Trophoblast cell (in vitro differentiated cells and primary cell): ENCODE data around the gene TBX19.

Experiments used
- DNase-seq, 2 donors: peaks; one replicate each; pipeline ENCODE4 v3.0.0-alpha.2; 2016
- H2AFZ ChIP-seq: 2 replicates; pipeline ENCODE4 v1.6.1; 2013; ENCODE audit warnings: low read length, moderate library complexity, mild to moderate bottlenecking; ENCODE audit not compliant: insufficient read depth, poor library complexity
- H2AK5ac ChIP-seq: 2 replicates; pipeline ENCODE4 v1.6.1; 2013; ENCODE audit warnings: mild to moderate bottlenecking, low read length
- H2BK120ac ChIP-seq: 2 replicates; pipeline ENCODE4 v1.6.1; 2013; ENCODE audit warnings: low read length, mild to moderate bottlenecking, moderate library complexity; ENCODE audit not compliant: insufficient read depth, poor library complexity
- H2BK12ac ChIP-seq: 2 replicates; pipeline ENCODE4 v1.6.1; 2013; ENCODE audit warnings: mild to moderate bottlenecking, low read length, moderate library complexity
- H2BK5ac ChIP-seq: 2 replicates; pipeline ENCODE4 v1.6.1; 2013; ENCODE audit warnings: low read length, low read depth, moderate library complexity, mild to moderate bottlenecking; ENCODE audit not compliant: poor library complexity
- H3K14ac ChIP-seq: 2 replicates; pipeline ENCODE4 v1.6.1; 2013; ENCODE audit warnings: mild to moderate bottlenecking, low read length
- H3K18ac ChIP-seq: 2 replicates; pipeline ENCODE4 v1.6.1; 2013; ENCODE audit warnings: mild to moderate bottlenecking, low read length
- H3K23ac ChIP-seq: 2 replicates; pipeline ENCODE4 v1.6.1; 2013; ENCODE audit warnings: low read length
- H3K27ac ChIP-seq: 2 replicates; pipeline ENCODE4 v1.5.1; 2013; ENCODE audit warnings: low read depth, mild to moderate bottlenecking, inconsistent platforms, low read length, moderate library complexity
- H3K27me3 ChIP-seq: 2 replicates; pipeline ENCODE4 v1.6.1; 2013; ENCODE audit warnings: inconsistent platforms, mild to moderate bottlenecking, low read length, moderate library complexity; ENCODE audit not compliant: insufficient read depth
- H3K36me3 ChIP-seq, 2 experiments: 1 replicate in 1 of 2; 2 replicates in 1 of 2; pipeline ENCODE4 v1.6.1; 2013; ENCODE audit warnings: low read length in 2 of 2, mild to moderate bottlenecking in 2 of 2, moderate library complexity in 1 of 2; ENCODE audit not compliant: insufficient read depth in 2 of 2, control insufficient read depth in 1 of 2
- H3K4ac ChIP-seq: 2 replicates; pipeline ENCODE4 v1.6.1; 2013; ENCODE audit warnings: low read depth, mild to moderate bottlenecking, low read length, moderate library complexity
- H3K4me1 ChIP-seq, 2 experiments: 1 replicate in 1 of 2; 2 replicates in 1 of 2; pipeline ENCODE4 v1.6.1; 2013; ENCODE audit warnings: low read length in 2 of 2, mild to moderate bottlenecking in 2 of 2, moderate library complexity in 1 of 2; ENCODE audit not compliant: insufficient read depth in 2 of 2, control insufficient read depth in 1 of 2
- H3K4me2 ChIP-seq: 2 replicates; pipeline ENCODE4 v1.6.1; 2013; ENCODE audit warnings: inconsistent platforms, mild to moderate bottlenecking, low read length, moderate library complexity
- H3K4me3 ChIP-seq: 2 replicates; pipeline ENCODE4 v1.5.1; 2013; ENCODE audit warnings: mild to moderate bottlenecking, low read depth, low read length, inconsistent platforms
- H3K79me1 ChIP-seq: one replicate; pipeline ENCODE4 v1.6.1; 2013; ENCODE audit warnings: low read length
- H3K79me2 ChIP-seq: 2 replicates; pipeline ENCODE4 v1.6.1; 2013; ENCODE audit warnings: low read length, mild to moderate bottlenecking; ENCODE audit not compliant: control insufficient read depth, insufficient read depth, poor library complexity
- H3K9ac ChIP-seq: 2 replicates; pipeline ENCODE4 v1.6.1; 2013; ENCODE audit warnings: mild to moderate bottlenecking, low read length
- H3K9me3 ChIP-seq: 2 replicates; pipeline ENCODE4 v1.6.1; 2013; ENCODE audit warnings: low read depth, mild to moderate bottlenecking, control low read depth, inconsistent platforms, low read length; ENCODE audit not compliant: insufficient read depth
- H4K12ac ChIP-seq: 2 replicates; pipeline ENCODE4 v1.6.1; 2013; ENCODE audit warnings: low read depth, mild to moderate bottlenecking, low read length, moderate library complexity
- H4K8ac ChIP-seq: 2 replicates; pipeline ENCODE4 v1.6.1; 2013; ENCODE audit warnings: low read depth, mild to moderate bottlenecking, low read length, moderate library complexity
- H4K91ac ChIP-seq: one replicate; pipeline ENCODE4 v1.6.1; 2013; ENCODE audit warnings: low read depth, mild to moderate bottlenecking, low read length, moderate library complexity
- WGBS: extraction: QIAGEN DNeasy Blood & Tissue Kit; methylation state at CpG from one replicate; pipeline ENCODE4 v1.1.7; 2013; ENCODE audit warnings: missing lambda C conversion rate; ENCODE audit not compliant: insufficient read length, insufficient coverage; ENCODE audit errors: extremely low coverage; 5-methylcytosine and 5-hydroxymethylcytosine counted together

The TBX19 gene

GRCh38 chr1:168335500-168335899, 54.8 kb downstream of the TBX19 start:
- Histone ChIP-seq H4K91ac (no peak overlapping the region), H3K9me3 (no peaks in the 10 kb centered on the region), H3K4ac (no peak overlapping the region), H2AK5ac (no peak overlapping the region), H3K79me1 (no peaks in the 10 kb centered on the region), H3K14ac (no peak overlapping the region), H2BK5ac (no peak overlapping the region), H3K18ac (no peak overlapping the region), H3K36me3 (no peaks in the 10 kb centered on the region), H4K12ac (no peak overlapping the region), H3K9ac (no peak overlapping the region), H3K4me3 (no peak overlapping the region), H3K4me1 (no peaks in the 10 kb centered on the region), H2BK12ac (no peak overlapping the region), H3K79me2 (no peaks in the 10 kb centered on the region), H3K27me3 (no peaks in the 10 kb centered on the region), H3K23ac (no peak overlapping the region), H4K8ac (no peak overlapping the region), H2BK120ac (no peak overlapping the region), H2AFZ (no peak overlapping the region), H3K27ac (no peak overlapping the region), H3K4me2 (no peak overlapping the region)
- no CpG with 5 or more reads among the region's 1 CpG for WGBS
- DNase-seq, result peak in 1 of 2 donors; percentile 60

DNA sequence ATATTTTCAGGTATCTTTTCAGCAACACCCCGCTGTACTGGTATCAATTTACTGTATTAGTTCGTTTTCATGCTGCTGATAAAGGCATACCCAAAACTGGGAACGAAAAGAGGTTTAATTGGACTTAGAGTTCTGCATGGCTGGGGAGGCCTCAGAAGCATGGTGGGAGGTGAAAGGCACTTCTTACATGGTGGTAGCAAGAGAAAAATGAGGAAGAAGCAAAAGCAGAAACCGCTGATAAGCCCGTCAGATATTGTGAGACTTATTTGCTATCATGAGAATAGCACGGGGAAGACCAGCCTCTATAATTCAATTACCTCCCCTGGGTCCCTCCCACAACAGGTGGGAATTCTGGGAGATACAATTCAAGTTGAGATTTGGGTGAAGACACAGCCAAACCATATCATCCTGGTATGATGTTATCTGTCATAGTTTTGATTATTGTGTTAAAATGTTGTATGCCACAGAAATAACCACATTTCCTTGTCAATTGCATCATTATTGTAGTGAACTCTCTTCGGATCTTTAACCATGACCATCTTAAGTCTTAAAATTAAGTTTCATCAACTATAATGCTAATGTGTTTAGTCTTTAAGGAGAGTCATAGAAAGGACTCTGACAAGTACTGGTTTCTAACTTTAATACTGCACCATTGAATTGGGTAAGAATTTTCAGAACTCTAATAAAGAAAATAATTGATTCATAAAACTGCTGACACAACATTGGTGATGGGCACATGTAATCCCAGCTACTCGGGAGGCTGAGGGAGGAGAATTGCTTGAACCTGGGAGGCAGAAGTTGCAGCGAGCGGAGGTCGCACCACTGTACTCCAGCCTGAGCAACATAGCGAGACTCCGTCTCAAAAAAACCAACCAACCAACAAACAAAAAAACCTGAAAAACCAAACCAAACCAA, 58.2 kb downstream of the TBX19 start:
- Histone ChIP-seq H3K9ac (no peak overlapping the region), H3K4me1 (peaks cover 0 to 3% of the 10 kb centered on the region in 2 experiments), H3K4ac (no peak overlapping the region), H3K4me3 (no peak overlapping the region), H3K23ac (no peak overlapping the region), H3K79me2 (no peaks in the 10 kb centered on the region), H2AK5ac (no peak overlapping the region), H4K91ac (no peak overlapping the region), H3K9me3 (no peaks in the 10 kb centered on the region), H2BK5ac (no peak overlapping the region), H2AFZ (no peak overlapping the region), H3K4me2 (no peak overlapping the region), H3K27me3 (no peaks in the 10 kb centered on the region), H3K79me1 (no peaks in the 10 kb centered on the region), H4K12ac (no peak overlapping the region), H2BK120ac (no peak overlapping the region), H4K8ac (no peak overlapping the region), H3K36me3 (no peaks in the 10 kb centered on the region), H3K27ac (no peak overlapping the region), H3K14ac (no peak overlapping the region), H2BK12ac (no peak overlapping the region), H3K18ac (no peak overlapping the region)
- no peak for DNase-seq
- WGBS, result no CpG with 5 or more reads among the region's 13 CpGs

GRCh38 chr1:168340781-168341482, 60.3 kb downstream of the TBX19 start:
- H3K4ac ChIP-seq, result no peak overlapping the region
- no peak overlapping the region for H4K91ac ChIP-seq
- H4K8ac ChIP-seq, result no peak overlapping the region
- no peaks in the 10 kb centered on the region for H3K27me3 ChIP-seq
- no CpG with 5 or more reads among the region's 3 CpGs for WGBS
- H3K14ac ChIP-seq, result no peak overlapping the region
- H2BK12ac ChIP-seq, result no peak overlapping the region
- H4K12ac ChIP-seq, result no peak overlapping the region
- no peak overlapping the region for H3K9ac ChIP-seq
- H3K4me2 ChIP-seq, result no peak overlapping the region
- no peak for DNase-seq
- H3K4me3 ChIP-seq, result no peak overlapping the region
- H3K4me1 ChIP-seq, result peaks cover 0 to 3% of the 10 kb centered on the region in 2 experiments
- H3K9me3 ChIP-seq, result no peaks in the 10 kb centered on the region
- no peak overlapping the region for H2AFZ ChIP-seq
- no peaks in the 10 kb centered on the region for H3K79me2 ChIP-seq
- H2BK5ac ChIP-seq, result no peak overlapping the region
- H3K79me1 ChIP-seq, result no peaks in the 10 kb centered on the region
- H3K27ac ChIP-seq, result no peak overlapping the region
- H2AK5ac ChIP-seq, result no peak overlapping the region
- no peak overlapping the region for H3K18ac ChIP-seq
- no peak overlapping the region for H3K23ac ChIP-seq
- no peak overlapping the region for H2BK120ac ChIP-seq
- no peaks in the 10 kb centered on the region for H3K36me3 ChIP-seq

DNA sequence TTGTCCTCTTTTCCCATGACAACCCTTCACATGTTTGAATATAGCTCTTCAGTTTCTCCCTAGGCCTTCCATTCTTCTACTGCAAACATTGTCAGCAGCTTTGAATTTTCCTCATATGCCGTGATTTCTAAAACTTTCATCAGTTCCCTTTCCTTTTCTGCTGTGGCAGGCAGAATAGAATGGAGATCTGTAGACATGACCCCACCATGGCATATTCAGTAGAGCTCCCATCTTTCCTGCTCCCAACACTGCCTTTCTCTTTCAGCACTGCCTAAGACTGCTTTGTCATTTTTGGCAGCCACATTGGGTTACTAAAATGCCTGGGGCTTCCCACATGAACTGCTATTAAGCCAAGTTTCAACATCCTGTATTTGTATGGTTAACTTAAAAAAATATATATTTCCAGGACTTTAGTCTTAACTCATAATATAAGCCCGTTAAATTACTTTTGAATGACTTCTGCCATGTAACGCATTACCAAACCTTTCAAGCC, 60.9 kb downstream of the TBX19 start:
- Histone ChIP-seq H2BK12ac (no peak overlapping the region), H2AK5ac (no peak overlapping the region), H3K9me3 (no peaks in the 10 kb centered on the region), H3K9ac (no peak overlapping the region), H3K79me1 (no peaks in the 10 kb centered on the region), H4K8ac (no peak overlapping the region), H4K91ac (no peak overlapping the region), H2BK5ac (no peak overlapping the region), H3K79me2 (no peaks in the 10 kb centered on the region), H3K4ac (no peak overlapping the region), H3K18ac (no peak overlapping the region), H3K27me3 (no peaks in the 10 kb centered on the region), H2BK120ac (no peak overlapping the region), H3K14ac (no peak overlapping the region), H3K4me2 (no peak overlapping the region), H2AFZ (no peak overlapping the region), H3K23ac (no peak overlapping the region), H3K27ac (no peak overlapping the region), H4K12ac (no peak overlapping the region), H3K4me1 (peaks cover 0 to 3% of the 10 kb centered on the region in 2 experiments), H3K36me3 (no peaks in the 10 kb centered on the region), H3K4me3 (no peak overlapping the region)
- no CpG with 5 or more reads among the region's 3 CpGs for WGBS
- no peak for DNase-seq
